HuH-7.5 (cell line): Measurements from ENCODE around the gene CIRBP.
"Not testable (repeated sequence)": the region's sequence is repeated elsewhere in the genome, so short reads cannot be mapped to it uniquely, and the experiment has no call there.

ENCODE experiments used
- DNase-seq: peaks from one replicate; pipeline ENCODE4 v3.0.0; 2011; ENCODE audit warnings: low spot score

The CIRBP gene

DNA sequence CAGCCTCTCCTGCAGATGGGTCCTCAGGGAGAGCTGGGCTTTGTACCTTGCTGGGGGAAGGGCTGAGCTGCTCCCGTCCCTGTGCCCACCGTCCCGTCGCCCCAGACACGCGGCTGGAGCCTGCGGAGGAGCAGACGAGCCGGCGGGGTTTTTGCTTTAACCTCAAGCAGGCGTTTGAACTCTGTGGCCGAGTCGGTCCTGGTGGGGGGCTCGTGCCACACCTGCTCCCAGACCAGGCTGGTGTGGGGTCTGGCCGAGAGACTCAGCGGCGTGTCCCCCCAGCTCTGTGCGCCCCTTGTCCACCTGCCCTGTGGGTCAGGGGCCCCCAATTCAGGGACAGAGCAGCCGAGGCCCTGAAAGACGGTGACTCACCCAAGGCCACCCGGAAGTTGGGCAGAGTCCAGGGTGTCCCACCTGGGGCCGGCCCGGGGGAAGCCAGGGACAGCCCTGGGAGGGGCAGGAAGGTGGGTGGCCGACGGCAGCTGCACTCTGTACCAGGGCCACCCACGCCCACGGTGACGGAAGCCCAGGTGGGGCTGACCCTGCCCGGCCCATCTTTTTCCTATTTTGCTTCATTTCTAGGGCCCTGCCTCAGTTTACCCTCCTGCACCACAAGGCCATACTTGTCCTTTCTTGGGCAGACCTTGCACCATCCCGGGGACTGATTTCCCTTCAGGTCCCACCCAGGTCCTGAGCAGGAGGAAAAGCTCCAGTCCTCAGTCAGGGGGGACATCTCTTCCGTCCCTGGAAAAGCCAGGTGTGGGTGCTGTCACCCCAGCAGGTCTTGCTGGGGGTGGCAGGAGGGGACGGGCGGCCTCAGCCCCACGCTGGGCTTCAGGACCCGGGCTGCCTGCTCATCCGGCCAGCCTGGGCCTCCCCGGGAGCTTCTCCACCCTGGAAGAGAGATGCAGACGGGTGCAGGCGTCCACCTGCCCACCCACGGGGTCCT is 21.8 kb downstream of the CIRBP start:
- DNase-seq: peak; percentile 93

DNA sequence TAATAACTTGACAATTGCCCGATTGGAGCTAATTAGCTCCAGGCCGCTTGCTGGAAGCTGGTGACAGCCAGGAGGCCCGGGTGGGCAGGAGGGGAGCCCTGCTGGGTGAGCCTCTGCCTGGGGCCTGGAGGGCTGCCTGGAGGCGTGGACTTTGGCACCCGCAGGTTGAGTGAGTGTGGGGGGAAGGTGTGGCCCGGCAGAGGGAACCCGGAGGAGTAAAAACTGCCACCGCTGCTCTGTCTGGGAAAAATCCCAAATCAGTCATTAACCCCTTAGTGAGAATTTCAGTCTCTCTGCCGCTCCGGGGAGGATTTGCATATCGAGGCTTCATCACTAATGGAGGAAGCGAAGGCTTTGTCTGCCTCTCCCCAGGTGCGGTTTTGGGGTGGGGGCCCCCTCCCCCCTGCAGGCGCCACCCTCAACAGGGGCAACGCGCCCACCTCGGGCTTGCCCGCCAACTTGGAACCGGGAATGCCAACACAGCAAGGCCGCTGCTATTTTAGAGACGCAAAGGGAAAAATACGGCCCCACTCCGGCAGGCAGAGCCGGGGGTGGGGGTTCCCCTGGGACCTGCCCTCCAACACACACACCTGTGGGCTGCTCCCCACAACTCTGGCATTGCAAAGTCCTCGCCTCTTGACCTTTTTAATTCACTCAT is 22.8 kb downstream of the CIRBP start:
- DNase-seq: peak; percentile 94

DNA sequence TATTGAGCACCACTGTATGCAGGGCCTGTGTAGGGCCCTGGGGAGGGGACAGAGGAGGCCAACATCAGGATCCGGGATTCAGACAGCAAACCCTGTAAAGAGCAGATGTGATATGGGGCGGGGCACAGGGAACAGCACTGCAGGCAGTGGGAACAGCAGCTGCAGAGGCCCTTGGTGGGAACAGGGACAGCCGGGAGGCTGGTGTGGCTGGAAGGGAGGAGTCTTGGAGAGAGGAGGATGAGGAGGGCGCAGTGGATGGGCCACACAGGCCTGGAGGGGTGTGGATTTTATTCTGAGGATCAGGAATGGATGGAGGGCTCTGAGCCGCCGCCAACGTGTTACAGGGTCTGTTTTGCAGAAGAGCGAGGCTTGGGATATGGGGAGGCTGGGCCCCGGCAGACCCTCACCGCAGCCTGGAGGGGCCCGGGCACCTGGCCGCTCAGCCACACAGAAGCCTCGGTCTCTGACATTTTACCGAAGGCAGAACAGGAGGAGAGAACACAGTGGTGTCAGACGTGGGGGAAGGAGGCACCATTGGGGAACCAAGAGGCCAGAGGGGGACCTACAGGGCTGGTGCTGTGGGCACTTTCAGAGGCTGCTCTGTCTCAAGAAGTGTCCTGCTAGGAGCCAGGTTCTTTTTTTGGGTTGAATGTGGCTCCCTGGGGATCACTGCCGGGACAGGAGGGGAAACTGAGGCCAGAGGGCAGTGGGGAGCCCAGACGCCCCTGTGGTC is 23.5 kb downstream of the CIRBP start:
- no peak for DNase-seq

GRCh38 chr19:1293782-1294604 is 24.9 kb downstream of the CIRBP start:
- no peak for DNase-seq

- DNase-seq: no peak
These were observed 25.6 kb downstream of the CIRBP start for GRCh38 chr19:1294688-1295087.

DNA sequence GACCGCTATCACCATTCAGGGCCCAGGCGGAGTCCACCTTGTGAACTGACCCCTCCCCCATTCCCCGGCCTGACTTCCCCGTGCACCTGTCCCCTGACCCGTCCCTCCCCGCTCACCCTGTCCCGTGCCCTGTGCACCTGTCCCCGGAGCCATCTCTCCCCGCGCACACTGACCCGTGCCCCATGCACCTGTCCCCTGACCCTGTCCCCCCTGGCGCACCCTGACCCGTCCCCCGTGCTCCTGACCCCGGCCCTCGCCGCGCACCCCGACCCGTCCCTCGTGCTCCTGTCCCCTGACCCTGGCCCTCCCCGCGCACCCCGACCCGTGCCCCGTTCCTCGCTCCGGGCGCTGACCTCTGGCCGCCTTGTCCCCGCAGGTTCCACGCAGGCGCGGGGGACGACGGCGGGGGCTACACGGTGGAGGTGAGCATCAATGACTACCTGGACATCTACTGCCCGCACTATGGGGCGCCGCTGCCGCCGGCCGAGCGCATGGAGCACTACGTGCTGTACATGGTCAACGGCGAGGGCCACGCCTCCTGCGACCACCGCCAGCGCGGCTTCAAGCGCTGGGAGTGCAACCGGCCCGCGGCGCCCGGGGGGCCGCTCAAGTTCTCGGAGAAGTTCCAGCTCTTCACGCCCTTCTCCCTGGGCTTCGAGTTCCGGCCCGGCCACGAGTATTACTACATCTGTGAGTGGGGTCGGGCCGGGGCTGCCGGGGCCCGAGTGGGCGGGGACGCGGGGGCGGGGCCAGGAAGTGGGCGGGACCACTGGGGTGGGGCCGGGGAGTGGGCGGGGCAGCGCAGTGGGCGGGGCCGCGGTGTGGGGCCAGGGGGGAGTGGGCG is 26.3 kb downstream of the CIRBP start:
- DNase-seq: no peak

- DNase-seq: no peak
These were observed 26.9 kb downstream of the CIRBP start for GRCh38 chr19:1296078-1296477.

GRCh38 chr19:1296575-1297271 is 27.6 kb downstream of the CIRBP start:
- no peak for DNase-seq

- no peak for DNase-seq
These were observed 29.1 kb downstream of the CIRBP start for GRCh38 chr19:1298235-1298634.

DNA sequence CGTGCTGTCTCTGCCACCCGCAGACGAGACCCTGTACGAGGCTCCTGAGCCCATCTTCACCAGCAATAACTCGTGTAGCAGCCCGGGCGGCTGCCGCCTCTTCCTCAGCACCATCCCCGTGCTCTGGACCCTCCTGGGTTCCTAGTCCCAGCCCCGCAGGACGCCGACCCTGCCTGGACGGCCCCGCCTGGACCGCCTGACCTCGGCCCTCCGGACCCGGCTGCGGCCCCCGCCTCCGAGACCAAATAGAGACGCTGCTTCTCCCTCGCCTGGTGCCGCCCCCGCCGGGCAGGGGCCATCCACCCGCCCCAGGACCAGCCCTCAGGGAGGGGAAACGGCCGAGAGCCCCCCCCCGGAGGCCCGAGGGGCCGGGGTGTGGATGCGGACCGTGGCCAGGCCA is 30.7 kb downstream of the CIRBP start:
- no peak for DNase-seq

- DNase-seq: no peak
These were observed 31.8 kb downstream of the CIRBP start for GRCh38 chr19:1300744-1301490.

DNA sequence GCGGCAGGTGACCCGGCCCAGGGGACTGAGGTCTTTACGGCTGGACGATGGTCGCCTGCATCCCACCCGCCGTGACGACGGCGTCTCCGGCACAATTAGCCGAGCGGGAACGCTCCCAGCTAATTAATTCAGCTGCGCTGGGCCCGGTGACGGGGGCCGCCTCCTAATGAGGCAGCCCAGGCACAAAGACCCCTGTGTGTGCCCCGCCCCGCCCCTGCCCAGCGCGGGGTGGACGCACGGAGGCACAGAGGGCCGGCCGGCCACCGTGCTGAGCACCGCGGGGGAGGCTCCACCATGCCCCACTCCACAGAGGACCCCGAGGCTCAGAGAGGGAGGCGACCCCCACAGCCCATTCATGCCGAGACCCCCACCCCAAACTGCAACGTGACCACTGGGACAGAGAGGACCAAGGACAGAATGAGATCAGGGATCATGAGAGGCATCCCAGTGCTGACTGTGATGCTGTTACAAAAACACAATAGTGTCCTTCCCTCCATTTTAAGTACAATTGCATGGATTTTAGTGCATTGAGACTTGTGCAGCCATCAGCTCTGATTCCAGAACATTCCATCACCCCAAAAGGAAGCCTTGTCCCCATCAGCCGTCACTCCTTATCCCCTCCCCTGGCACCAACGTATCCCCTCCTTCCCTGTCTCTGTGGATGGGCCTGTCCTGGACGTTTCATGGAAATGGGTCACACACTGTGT is 33.6 kb downstream of the CIRBP start:
- DNase-seq: no peak

GRCh38 chr19:1304197-1304924 is 35.2 kb downstream of the CIRBP start:
- peak; percentile 97 for DNase-seq

- not testable (repeated sequence) for DNase-seq
These were observed 36.2 kb downstream of the CIRBP start for GRCh38 chr19:1305354-1305753.

DNA sequence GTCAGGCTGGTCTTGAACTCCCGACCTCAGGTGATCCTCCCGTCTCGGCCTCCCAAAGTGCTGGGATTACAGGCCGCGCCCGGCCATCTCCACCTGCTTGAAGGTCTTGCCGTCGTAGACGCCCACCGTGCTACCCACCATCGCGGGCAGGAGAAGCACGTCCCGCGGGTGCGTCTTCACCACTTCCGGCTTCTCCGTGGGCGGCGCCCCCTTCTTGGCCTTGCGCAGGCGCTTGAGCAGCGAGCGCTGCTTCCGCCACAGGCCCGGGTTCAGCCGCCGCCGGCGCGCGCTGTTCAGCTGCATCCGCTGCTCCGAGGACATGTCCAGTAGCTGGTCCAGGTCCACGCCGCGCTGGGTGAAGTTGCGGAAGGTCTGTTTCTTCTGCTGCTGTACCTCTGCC is 38.2 kb downstream of the CIRBP start:
- DNase-seq: no peak

GRCh38 chr19:1307755-1308303 is 38.7 kb downstream of the CIRBP start:
- DNase-seq: no peak

DNA sequence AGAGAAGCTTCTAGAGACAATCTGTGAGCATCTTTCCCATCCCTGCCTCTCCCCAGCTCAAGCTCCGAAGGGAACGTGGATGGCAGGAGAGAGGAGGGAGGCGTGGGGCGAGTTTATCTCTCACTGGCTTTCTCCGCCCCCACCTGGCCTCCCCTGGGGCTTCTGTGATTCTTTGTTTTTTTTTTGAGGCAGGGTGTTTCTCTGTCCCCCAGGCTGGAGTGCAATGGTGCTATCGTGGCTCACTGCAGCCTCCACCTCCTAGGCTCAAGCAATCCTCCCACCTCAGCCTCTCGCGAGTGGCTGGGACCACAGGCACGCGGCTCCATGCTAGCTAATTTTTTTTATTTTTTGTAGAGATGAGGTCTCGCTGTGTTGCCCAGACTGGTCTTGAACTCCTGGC is 39.6 kb downstream of the CIRBP start:
- DNase-seq: no peak
